ENCODE results near the gene RAG2.

RAG2 gene

DNA sequence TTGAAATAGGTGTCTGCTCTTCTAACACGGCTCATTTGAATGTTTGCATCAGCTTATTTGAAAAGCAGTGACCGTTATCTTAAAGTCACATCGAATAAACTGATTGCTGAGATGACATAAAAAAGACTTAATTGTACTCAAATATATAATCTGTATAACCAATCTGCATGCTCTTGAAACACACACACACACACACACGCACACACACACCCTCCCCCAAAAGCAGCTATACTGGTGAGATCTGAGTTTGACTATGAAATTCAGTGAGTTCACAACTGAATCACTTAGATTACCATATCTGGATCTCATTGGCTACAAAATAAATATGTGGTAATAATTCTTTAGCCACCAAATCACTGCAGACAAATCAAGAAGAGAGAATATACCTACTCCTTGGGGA lies 7.5 kb downstream of the RAG2 start:
- TF ChIP-seq EZH2phosphoT487 (IDR thresholded peaks at IDR 0.05; ENCODE audit: borderline replicate concordance) = no peak
- TF ChIP-seq, protein P1, sequence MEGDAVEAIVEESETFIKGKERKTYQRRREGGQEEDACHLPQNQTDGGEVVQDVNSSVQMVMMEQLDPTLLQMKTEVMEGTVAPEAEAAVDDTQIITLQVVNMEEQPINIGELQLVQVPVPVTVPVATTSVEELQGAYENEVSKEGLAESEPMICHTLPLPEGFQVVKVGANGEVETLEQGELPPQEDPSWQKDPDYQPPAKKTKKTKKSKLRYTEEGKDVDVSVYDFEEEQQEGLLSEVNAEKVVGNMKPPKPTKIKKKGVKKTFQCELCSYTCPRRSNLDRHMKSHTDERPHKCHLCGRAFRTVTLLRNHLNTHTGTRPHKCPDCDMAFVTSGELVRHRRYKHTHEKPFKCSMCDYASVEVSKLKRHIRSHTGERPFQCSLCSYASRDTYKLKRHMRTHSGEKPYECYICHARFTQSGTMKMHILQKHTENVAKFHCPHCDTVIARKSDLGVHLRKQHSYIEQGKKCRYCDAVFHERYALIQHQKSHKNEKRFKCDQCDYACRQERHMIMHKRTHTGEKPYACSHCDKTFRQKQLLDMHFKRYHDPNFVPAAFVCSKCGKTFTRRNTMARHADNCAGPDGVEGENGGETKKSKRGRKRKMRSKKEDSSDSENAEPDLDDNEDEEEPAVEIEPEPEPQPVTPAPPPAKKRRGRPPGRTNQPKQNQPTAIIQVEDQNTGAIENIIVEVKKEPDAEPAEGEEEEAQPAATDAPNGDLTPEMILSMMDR (conservative IDR thresholded peaks at IDR 0.05; ENCODE audit: low read length) = no peak
- Histone ChIP-seq H2AFZ (ENCODE audit: low read length) (no peak overlapping the region), H3K36me3 (ENCODE audit: insufficient read depth, low read length) (no peaks in the 10 kb centered on the region), H3K9ac (ENCODE audit: low read depth, low read length, poor library complexity, severe bottlenecking) (no peak overlapping the region), H3K27me3 (ENCODE audit: insufficient read depth, low read length, poor library complexity, severe bottlenecking) (no peaks in the 10 kb centered on the region), H4K20me1 (ENCODE audit: insufficient read depth, low read length, poor library complexity, severe bottlenecking) (no peaks in the 10 kb centered on the region), H3K4me3 (ENCODE audit: low read length, poor library complexity, severe bottlenecking) (no peak overlapping the region), H3K9me2 (replicated peaks; ENCODE audit: low read depth, low read length) (no peaks in the 10 kb centered on the region), H3F3A (ENCODE audit: low read depth) (no peaks in the 10 kb centered on the region; the same call in 1 of the 2 replicates), H3K4me2 (ENCODE audit: low read depth, low read length, poor library complexity, severe bottlenecking) (no peak overlapping the region), H3K79me2 (ENCODE audit: insufficient read depth, low read length) (peaks cover 6% of the 10 kb centered on the region; the same call in 1 of the 2 replicates), H3K9me3 (ENCODE audit: insufficient read depth, low read depth, low read length) (no peaks in the 10 kb centered on the region), H3K4me1 (ENCODE audit: insufficient read depth, low read length, poor library complexity, severe bottlenecking) (no peaks in the 10 kb centered on the region)

DNA sequence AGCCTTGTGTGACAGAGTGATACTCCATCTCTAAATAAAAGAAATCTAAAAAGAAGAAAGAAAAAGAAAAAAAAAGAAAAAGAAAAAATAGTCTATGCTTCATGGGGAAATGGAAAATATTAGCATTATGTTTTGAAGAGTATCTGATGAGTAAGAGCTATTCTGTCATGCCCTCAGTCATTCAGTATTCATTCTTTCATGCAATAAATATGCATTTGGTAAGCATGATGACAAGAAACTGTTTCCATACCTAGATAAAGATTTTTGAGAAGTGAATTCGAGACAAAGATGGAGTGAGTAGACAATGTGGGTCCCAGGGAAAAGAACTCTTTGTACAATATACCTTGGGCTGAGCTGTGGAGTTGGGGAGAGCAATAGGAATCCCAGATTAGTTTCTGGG lies 9.9 kb downstream of the RAG2 start:
- Histone ChIP-seq H4K20me1 (ENCODE audit: insufficient read depth, low read length, poor library complexity, severe bottlenecking) (no peaks in the 10 kb centered on the region), H3K4me3 (ENCODE audit: low read length, poor library complexity, severe bottlenecking) (no peak overlapping the region), H3K79me2 (ENCODE audit: insufficient read depth, low read length) (no peaks in the 10 kb centered on the region), H3F3A (ENCODE audit: low read depth) (no peaks in the 10 kb centered on the region; the same call in 1 of the 2 replicates), H2AFZ (ENCODE audit: low read length) (no peak overlapping the region), H3K4me2 (ENCODE audit: low read depth, low read length, poor library complexity, severe bottlenecking) (no peak overlapping the region), H3K9ac (ENCODE audit: low read depth, low read length, poor library complexity, severe bottlenecking) (no peak overlapping the region), H3K27me3 (ENCODE audit: insufficient read depth, low read length, poor library complexity, severe bottlenecking) (no peaks in the 10 kb centered on the region), H3K36me3 (ENCODE audit: insufficient read depth, low read length) (no peaks in the 10 kb centered on the region), H3K9me3 (ENCODE audit: insufficient read depth, low read depth, low read length) (no peaks in the 10 kb centered on the region), H3K4me1 (ENCODE audit: insufficient read depth, low read length, poor library complexity, severe bottlenecking) (no peaks in the 10 kb centered on the region), H3K9me2 (replicated peaks; ENCODE audit: low read depth, low read length) (no peaks in the 10 kb centered on the region)
- no peak for TF ChIP-seq EZH2phosphoT487 (IDR thresholded peaks at IDR 0.05; ENCODE audit: borderline replicate concordance)
- TF ChIP-seq, protein P1 (conservative IDR thresholded peaks at IDR 0.05; ENCODE audit: low read length) = no peak

DNA sequence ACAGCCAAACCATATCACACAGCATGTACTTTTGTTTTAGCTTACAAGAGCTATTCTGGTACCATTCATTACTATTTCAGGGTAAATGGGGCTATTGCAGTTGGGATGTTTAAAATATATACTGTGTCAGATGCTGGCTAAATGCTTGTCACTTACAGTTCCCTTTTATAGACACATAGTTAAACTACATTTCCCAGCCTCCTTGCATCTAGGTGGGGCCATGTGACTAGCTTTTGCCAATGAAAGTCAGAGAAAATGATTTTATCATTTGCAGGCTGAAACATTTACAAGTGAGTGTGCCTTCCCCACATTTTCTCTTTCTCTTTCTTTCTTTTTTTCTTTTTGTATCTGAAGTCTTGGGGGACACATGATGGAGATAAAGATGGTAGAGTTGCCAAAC lies 11.5 kb downstream of the RAG2 start:
- H3K27me3 ChIP-seq (ENCODE audit: insufficient read depth, low read length, poor library complexity, severe bottlenecking) = no peaks in the 10 kb centered on the region
- TF ChIP-seq, protein P1 (conservative IDR thresholded peaks at IDR 0.05; ENCODE audit: low read length) = no peak
- no peak for TF ChIP-seq EZH2phosphoT487 (IDR thresholded peaks at IDR 0.05; ENCODE audit: borderline replicate concordance)

More for the DNA sequence above, 11.5 kb downstream of the RAG2 start:
- Histone ChIP-seq H3K9me3 (ENCODE audit: insufficient read depth, low read depth, low read length) (peaks cover 6% of the 10 kb centered on the region; the same call in 1 of the 2 replicates), H2AFZ (ENCODE audit: low read length) (no peak overlapping the region), H3K4me3 (ENCODE audit: low read length, poor library complexity, severe bottlenecking) (no peak overlapping the region), H3K9ac (ENCODE audit: low read depth, low read length, poor library complexity, severe bottlenecking) (no peak overlapping the region), H3K36me3 (ENCODE audit: insufficient read depth, low read length) (no peaks in the 10 kb centered on the region), H3K4me2 (ENCODE audit: low read depth, low read length, poor library complexity, severe bottlenecking) (no peak overlapping the region), H4K20me1 (ENCODE audit: insufficient read depth, low read length, poor library complexity, severe bottlenecking) (no peaks in the 10 kb centered on the region), H3F3A (ENCODE audit: low read depth) (no peaks in the 10 kb centered on the region), H3K79me2 (ENCODE audit: insufficient read depth, low read length) (no peaks in the 10 kb centered on the region), H3K9me2 (replicated peaks; ENCODE audit: low read depth, low read length) (no peaks in the 10 kb centered on the region), H3K4me1 (ENCODE audit: insufficient read depth, low read length, poor library complexity, severe bottlenecking) (no peaks in the 10 kb centered on the region)
